Breast epithelium (tissue), 3 donors: Measurements from ENCODE around the gene LAMA3.

Experiments
- CTCF ChIP-seq, 3 donors: fragments of 450-650 bp; IDR thresholded peaks; one replicate each; pipeline ENCODE4 v1.5.1; 2016 to 2017; ENCODE audit warnings: antibody characterized with exemption in 3 of 3, mild to moderate bottlenecking in 3 of 3, moderate library complexity in 3 of 3
- POLR2A ChIP-seq: fragments of 450-650 bp; IDR thresholded peaks from one replicate; pipeline ENCODE4 v1.6.1; 2016; ENCODE audit warnings: antibody characterized with exemption, mild to moderate bottlenecking, moderate library complexity
- POLR2AphosphoS5 ChIP-seq, 3 donors: sonication (generic); formaldehyde crosslinking; IDR thresholded peaks; one replicate each; pipeline ENCODE4 v1.6.1; 2017; ENCODE audit warnings: antibody characterized with exemption in 3 of 3

- TF ChIP-seq CTCF (IDR thresholded peaks at IDR 0.05) (no peak), POLR2A (no peak), POLR2AphosphoS5 (IDR thresholded peaks at IDR 0.05) (no peak)
Measured at GRCh38 chr18:24003288-24003687, 314.0 kb downstream of the LAMA3 start.
